ENCODE data around the gene SYT11. TPM values are rescaled to one million over a fixed set of nuclear protein-coding genes. Genes with fewer than 3 reads are reported as not detected.

Gene SYT11
- total RNA-seq, 1 donor from 2014 or later: 26.8 TPM

DNA sequence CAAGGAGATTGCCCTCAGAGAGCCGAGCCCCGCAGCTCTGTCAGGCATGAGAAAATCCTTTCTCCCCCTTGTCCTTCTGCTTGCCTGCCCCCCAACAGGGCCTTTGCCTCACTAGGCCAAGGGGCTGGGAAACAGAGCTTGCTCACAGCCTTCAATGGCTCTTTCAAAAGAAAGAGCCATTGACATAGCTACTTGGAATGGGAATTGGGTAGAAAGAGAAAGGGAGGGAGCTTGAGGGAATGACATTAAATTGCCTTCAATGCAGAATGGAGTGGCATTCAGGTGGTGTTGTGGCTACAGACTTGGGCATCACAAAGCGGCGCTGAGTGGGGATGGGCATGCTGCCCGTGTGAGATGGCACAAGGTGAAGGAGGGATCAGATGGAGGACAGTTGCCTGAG, 13.2 kb downstream of the SYT11 start:
- Mint-ChIP-seq H3K36me3 (ENCODE audit: low read depth) (peaks cover 14% of the 10 kb centered on the region), H3K4me3 (no peak overlapping the region), H3K27me3 (ENCODE audit: insufficient read depth) (no peaks in the 10 kb centered on the region), H3K4me1 (ENCODE audit: low read depth) (peaks cover 2% of the 10 kb centered on the region), H3K27ac (no peak overlapping the region), H3K9me3 (no peaks in the 10 kb centered on the region)
- no peak for DNase-seq (ENCODE audit: low spot score)
- intact Hi-C loops (cut with micrococcal nuclease): no loop called here

DNA sequence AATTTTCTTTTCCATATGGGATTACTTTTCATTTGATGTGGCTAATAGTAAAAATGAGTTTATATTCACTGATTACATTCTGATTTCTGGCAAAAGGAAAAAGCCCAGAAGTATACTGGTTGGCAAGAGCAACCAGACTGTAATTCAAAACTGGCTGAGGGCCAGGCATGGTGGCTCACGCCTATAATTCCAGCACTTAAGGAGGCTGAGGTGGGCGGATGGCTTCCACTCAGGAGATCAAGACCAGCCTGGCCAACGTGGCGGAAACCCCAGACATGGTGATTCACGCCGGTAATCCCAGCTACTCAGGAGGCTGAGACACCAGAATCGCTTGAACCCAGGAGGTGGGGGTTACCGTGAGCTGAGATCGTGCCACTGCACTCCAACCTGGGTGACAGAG, 14.5 kb downstream of the SYT11 start:
- H3K36me3 Mint-ChIP-seq (ENCODE audit: low read depth): peaks cover 11% of the 10 kb centered on the region
- H3K9me3 Mint-ChIP-seq: no peaks in the 10 kb centered on the region
- H3K27me3 Mint-ChIP-seq (ENCODE audit: insufficient read depth): no peaks in the 10 kb centered on the region
- intact Hi-C loops (cut with micrococcal nuclease): no loop called here
- H3K4me1 Mint-ChIP-seq (ENCODE audit: low read depth): no peaks in the 10 kb centered on the region
- H3K27ac Mint-ChIP-seq: no peak overlapping the region
- no peak for DNase-seq (ENCODE audit: low spot score)
- H3K4me3 Mint-ChIP-seq: no peak overlapping the region

DNA sequence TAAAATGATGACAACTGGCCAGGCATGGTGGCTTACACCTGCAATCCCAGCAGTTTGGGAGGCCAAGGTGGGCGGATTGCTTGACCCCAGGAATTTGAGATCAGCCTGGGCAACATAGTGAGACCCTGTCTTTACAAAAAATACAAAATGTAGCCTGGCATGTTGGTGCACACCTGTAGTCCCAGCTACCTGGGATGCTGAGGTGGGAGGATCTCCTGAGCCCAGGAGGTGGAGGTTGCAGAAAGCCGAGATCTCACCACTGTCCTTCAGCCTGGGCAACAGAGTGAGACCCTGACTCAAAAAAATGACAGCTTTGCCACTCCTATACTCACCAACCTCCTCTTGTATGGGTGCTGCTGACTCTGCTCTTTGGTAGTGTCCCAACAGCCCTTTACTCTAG, 18.6 kb downstream of the SYT11 start:
- H3K36me3 Mint-ChIP-seq (ENCODE audit: low read depth): peaks cover 15% of the 10 kb centered on the region

DNA sequence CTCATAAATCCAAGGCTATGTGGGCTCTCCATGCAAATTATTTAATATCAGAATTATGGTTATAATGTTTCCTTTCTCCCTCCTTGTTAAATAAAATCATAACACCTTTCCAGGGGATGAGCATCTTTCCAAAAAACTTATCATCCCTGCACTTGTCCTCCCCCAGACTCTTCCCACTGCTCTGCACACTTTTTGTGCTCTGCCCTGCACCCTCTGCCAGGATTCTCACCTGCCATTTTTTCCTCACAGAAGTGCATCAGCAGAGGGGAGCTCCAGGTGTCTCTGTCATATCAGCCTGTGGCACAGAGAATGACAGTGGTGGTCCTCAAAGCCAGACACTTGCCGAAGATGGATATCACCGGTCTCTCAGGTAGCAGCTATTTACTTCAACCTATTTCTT, 20.9 kb downstream of the SYT11 start:
- no peak for DNase-seq (ENCODE audit: low spot score)
- H3K27me3 Mint-ChIP-seq (ENCODE audit: insufficient read depth): no peaks in the 10 kb centered on the region
- intact Hi-C loops (cut with micrococcal nuclease): no loop called here
- no peak overlapping the region for H3K4me3 Mint-ChIP-seq
- no peaks in the 10 kb centered on the region for H3K4me1 Mint-ChIP-seq (ENCODE audit: low read depth)
- peaks cover 17% of the 10 kb centered on the region for H3K36me3 Mint-ChIP-seq (ENCODE audit: low read depth)
- no peaks in the 10 kb centered on the region for H3K9me3 Mint-ChIP-seq
- H3K27ac Mint-ChIP-seq: no peak overlapping the region

More for the DNA sequence above, 18.6 kb downstream of the SYT11 start:
- Mint-ChIP-seq H3K4me1 (ENCODE audit: low read depth) (no peaks in the 10 kb centered on the region), H3K4me3 (no peak overlapping the region), H3K9me3 (no peaks in the 10 kb centered on the region), H3K27ac (no peak overlapping the region), H3K27me3 (ENCODE audit: insufficient read depth) (no peaks in the 10 kb centered on the region)
- intact Hi-C loops (cut with micrococcal nuclease): no loop called here
- no peak for DNase-seq (ENCODE audit: low spot score)

DNA sequence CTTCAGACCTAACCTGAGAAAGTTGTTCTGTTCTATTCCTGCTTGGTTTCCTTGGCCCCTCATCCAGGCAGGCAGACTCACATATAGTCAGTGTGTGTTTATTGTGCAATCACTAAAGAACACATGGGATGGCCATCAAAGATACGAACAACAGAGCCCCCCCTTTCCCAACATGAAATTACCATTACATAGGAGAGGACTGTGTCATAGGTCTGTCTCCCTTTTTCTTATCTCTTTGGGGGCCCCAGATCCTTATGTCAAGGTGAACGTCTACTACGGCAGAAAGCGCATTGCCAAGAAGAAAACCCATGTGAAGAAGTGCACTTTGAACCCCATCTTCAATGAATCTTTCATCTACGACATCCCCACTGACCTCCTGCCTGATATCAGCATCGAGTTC, 21.6 kb downstream of the SYT11 start:
- no peak overlapping the region for H3K4me3 Mint-ChIP-seq
- intact Hi-C loops (cut with micrococcal nuclease): no loop called here
- no peaks in the 10 kb centered on the region for H3K4me1 Mint-ChIP-seq (ENCODE audit: low read depth)
- no peaks in the 10 kb centered on the region for H3K9me3 Mint-ChIP-seq
- H3K27me3 Mint-ChIP-seq (ENCODE audit: insufficient read depth): no peaks in the 10 kb centered on the region
- no peak overlapping the region for H3K27ac Mint-ChIP-seq
- H3K36me3 Mint-ChIP-seq (ENCODE audit: low read depth): peaks cover 17% of the 10 kb centered on the region
- no peak for DNase-seq (ENCODE audit: low spot score)

DNA sequence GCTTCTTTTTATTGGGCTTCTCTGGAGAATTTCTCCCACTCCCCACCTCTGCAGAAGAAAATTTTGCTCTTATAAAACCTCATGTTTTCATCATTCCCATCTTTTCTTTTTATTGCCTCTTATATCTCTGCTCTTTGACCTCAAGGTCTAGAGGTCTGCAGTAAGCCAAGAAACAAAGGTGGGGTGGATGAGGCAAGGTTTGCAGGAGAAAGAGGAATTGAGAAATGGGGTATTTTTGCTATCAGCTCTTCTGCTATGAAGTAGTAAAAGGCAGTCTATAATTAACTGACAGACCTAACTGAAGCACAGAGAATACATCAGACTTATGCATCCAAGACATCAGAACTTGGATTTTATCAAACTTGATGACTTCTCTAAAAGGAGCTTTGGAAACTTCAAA, 22.9 kb downstream of the SYT11 start:
- intact Hi-C loops (cut with micrococcal nuclease): no loop called here
- Mint-ChIP-seq H3K4me3 (no peak overlapping the region), H3K36me3 (ENCODE audit: low read depth) (peaks cover 17% of the 10 kb centered on the region), H3K27me3 (ENCODE audit: insufficient read depth) (no peaks in the 10 kb centered on the region), H3K4me1 (ENCODE audit: low read depth) (no peaks in the 10 kb centered on the region), H3K9me3 (no peaks in the 10 kb centered on the region), H3K27ac (no peak overlapping the region)
- no peak for DNase-seq (ENCODE audit: low spot score)

DNA sequence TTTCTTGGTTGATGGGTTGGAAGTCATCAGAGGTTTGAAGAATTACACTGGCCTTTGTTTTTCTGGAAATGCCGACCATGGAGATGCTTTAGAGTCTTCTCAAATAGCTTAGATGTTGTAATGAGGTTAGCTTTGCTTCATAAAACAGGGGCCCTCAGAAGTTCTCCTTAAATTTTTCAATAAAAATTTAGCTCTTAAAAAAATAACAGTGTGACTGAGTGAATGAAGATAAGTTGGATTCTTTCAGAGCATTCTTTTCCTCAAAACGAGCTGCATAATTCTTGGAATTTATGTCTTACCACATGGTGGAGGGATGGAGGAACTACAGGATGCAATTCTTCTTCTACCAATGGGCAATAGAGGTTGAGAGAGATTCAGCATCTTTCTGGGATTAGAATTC, 23.4 kb downstream of the SYT11 start:
- H3K27ac Mint-ChIP-seq: no peak overlapping the region
- DNase-seq (ENCODE audit: low spot score): no peak
- intact Hi-C loops (cut with micrococcal nuclease): no loop called here
- H3K4me3 Mint-ChIP-seq: no peak overlapping the region
- peaks cover 17% of the 10 kb centered on the region for H3K36me3 Mint-ChIP-seq (ENCODE audit: low read depth)
- H3K27me3 Mint-ChIP-seq (ENCODE audit: insufficient read depth): no peaks in the 10 kb centered on the region
- H3K9me3 Mint-ChIP-seq: no peaks in the 10 kb centered on the region
- no peaks in the 10 kb centered on the region for H3K4me1 Mint-ChIP-seq (ENCODE audit: low read depth)

DNA sequence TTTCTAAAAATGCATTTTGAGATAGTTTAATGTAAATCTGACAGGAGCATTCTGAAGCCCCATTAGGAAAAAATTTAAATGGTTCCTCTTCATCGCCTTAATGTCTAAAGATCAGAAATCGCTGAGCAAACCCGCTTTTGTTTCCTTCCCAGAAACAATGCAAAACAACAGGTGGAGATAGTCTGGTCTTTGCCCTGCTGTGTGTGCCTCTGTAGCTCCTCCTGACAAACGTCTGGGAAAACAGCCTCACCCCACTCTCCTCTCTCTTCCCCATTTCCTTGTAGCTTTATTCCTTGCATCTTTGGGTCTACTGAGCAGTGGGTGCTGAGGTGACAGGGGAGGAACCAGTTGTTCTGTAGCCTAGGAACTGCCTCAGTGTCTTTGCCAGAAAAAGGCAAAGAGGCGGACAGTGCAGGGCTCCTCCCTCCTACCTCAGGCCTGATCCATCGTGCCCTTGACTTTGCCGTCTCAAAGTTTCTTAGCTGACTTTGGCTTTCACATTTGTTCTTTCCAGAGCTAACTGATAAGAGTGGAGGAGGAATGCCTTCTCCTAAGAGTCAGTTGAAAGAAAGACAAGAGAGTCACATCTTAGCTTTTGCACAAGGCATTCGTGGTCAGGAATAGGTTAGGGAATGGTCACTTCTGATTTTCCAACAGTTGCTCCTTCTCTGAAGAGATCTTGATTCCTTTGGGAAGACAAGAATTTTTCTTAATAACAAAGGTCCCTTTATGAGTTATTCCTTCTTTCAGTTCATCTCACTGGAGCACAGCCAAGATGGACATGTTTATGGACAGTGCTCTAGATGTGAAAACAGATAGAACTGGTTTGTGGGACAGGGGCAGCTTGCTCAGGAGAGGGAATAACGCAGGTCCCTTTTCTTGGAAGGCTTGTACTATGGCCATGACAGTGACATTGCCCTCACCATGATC, 24.9 kb downstream of the SYT11 start:
- no peaks in the 10 kb centered on the region for H3K27me3 Mint-ChIP-seq (ENCODE audit: insufficient read depth)
- no peak for DNase-seq (ENCODE audit: low spot score)
- no peak overlapping the region for H3K27ac Mint-ChIP-seq
- no peak overlapping the region for H3K4me3 Mint-ChIP-seq
- intact Hi-C loops (cut with micrococcal nuclease): no loop called here
- no peaks in the 10 kb centered on the region for H3K4me1 Mint-ChIP-seq (ENCODE audit: low read depth)
- peaks cover 17% of the 10 kb centered on the region for H3K36me3 Mint-ChIP-seq (ENCODE audit: low read depth)
- H3K9me3 Mint-ChIP-seq: no peaks in the 10 kb centered on the region

DNA sequence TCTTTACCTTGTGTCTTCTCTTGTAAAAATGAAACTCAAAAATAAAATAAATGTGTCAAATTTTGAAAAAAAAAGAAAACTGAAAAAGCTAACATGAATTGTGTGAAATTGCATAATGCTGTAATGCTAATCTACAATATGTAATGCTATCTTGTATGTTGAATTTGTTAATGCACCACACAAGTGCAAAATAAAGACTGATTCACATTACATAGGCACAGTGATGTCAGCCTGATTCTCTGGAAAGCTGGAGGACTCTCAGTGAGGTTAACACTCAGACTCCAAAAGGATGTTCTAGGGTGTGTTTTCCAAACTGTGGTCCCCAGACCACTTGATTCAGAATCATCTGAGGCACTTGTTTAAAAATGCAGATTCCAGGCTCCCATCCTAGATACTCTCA, 25.6 kb downstream of the SYT11 start:
- Mint-ChIP-seq H3K4me3 (no peak overlapping the region), H3K27me3 (ENCODE audit: insufficient read depth) (no peaks in the 10 kb centered on the region), H3K36me3 (ENCODE audit: low read depth) (peaks cover 13% of the 10 kb centered on the region), H3K4me1 (ENCODE audit: low read depth) (no peaks in the 10 kb centered on the region), H3K9me3 (no peaks in the 10 kb centered on the region), H3K27ac (no peak overlapping the region)
- intact Hi-C loops (cut with micrococcal nuclease): no loop called here
- no peak for DNase-seq (ENCODE audit: low spot score)

DNA sequence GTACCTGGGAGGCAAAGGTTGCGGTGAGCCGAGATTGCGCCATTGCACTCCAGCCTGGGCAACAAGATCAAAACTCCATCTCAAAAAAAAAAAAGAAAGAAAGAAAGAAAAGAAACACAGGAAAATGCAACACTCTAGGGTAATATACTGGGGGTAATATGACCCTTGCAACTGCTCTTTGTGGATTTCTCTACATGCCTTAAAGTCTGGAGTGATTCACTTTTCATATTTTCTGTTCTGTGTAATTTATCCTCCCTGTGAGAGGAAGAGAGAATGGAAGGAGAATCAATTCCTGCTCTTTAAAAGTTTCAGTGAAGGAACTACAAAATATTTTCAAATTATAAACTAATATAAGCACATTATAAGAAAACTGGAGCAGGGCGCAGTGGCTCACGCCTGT, 29.1 kb downstream of the SYT11 start:
- Mint-ChIP-seq H3K27me3 (ENCODE audit: insufficient read depth) (no peaks in the 10 kb centered on the region), H3K36me3 (ENCODE audit: low read depth) (peaks cover 2% of the 10 kb centered on the region), H3K9me3 (no peaks in the 10 kb centered on the region), H3K4me3 (no peak overlapping the region), H3K4me1 (ENCODE audit: low read depth) (peaks cover 9% of the 10 kb centered on the region), H3K27ac (no peak overlapping the region)
- DNase-seq (ENCODE audit: low spot score): no peak
- intact Hi-C loops (cut with micrococcal nuclease): no loop called here

DNA sequence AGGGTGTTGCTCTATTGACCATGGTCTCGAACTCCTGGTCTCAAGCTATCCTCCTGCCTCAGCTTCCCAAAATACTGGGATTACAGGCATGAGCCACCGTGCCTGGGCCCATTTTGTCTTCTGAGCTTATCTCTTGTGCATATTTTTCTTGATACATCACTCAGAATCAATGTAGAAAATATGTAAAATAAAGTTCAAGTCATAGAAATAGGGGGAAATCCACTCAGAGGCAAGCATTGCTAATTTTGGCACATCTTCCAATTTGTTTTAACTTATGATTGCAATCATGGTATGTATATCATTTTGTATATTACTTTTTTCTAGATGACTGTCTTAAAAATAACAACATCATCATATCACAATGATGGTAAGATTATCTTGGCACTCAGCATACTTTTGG, 30.2 kb downstream of the SYT11 start:
- Mint-ChIP-seq H3K4me1 (ENCODE audit: low read depth) (peaks cover 12% of the 10 kb centered on the region), H3K4me3 (no peak overlapping the region), H3K27me3 (ENCODE audit: insufficient read depth) (no peaks in the 10 kb centered on the region), H3K36me3 (ENCODE audit: low read depth) (no peaks in the 10 kb centered on the region), H3K27ac (no peak overlapping the region), H3K9me3 (no peaks in the 10 kb centered on the region)
- intact Hi-C loops (cut with micrococcal nuclease): no loop called here
- no peak for DNase-seq (ENCODE audit: low spot score)

DNA sequence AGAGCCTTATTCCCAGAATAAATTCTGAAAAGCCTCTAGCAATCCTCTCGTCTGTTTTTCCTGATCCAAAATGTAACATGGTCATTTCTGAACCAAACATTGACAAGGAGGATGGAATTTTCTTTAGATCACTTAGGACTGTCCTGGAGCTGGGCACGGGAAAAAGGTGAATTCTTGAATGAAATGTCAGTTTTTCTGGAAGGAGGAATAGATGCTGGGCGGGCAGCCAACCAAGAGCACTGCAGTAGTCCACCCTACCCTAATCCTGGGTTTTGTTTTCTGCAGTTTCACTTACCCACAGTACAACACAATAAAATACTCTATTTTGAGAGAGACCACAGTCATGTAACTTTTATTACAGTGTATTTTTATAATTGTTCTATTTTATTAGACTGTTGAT, 30.9 kb downstream of the SYT11 start:
- Mint-ChIP-seq H3K9me3 (no peaks in the 10 kb centered on the region), H3K4me3 (no peak overlapping the region), H3K27me3 (ENCODE audit: insufficient read depth) (no peaks in the 10 kb centered on the region), H3K4me1 (ENCODE audit: low read depth) (peaks cover 12% of the 10 kb centered on the region), H3K27ac (no peak overlapping the region), H3K36me3 (ENCODE audit: low read depth) (no peaks in the 10 kb centered on the region)
- intact Hi-C loops (cut with micrococcal nuclease): no loop called here
- no peak for DNase-seq (ENCODE audit: low spot score)

DNA sequence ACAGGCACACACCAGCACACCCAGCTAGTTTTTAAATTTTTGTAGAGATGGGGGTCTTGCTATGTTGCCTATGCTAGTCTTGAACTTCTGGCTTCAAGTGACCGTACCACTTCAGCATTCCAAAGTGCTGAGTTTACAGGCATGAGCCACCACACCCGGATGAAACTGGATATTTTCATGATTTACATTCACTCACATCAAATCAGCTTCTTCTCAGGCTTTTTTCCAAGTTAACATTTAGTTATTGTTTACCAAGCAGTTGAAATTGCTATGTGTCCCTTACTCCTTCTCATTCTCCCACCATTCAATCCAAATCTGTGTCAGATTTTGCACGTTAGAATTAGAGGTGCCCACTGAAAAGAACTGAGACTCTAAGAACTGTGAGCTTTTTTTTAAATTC, 33.4 kb downstream of the SYT11 start:
- H3K4me3 Mint-ChIP-seq: no peak overlapping the region

More for the DNA sequence above, 33.4 kb downstream of the SYT11 start:
- DNase-seq (ENCODE audit: low spot score): no peak
- Mint-ChIP-seq H3K36me3 (ENCODE audit: low read depth) (peaks cover 5% of the 10 kb centered on the region), H3K4me1 (ENCODE audit: low read depth) (peaks cover 16% of the 10 kb centered on the region), H3K27ac (peak overlapping the region; percentile 50), H3K27me3 (ENCODE audit: insufficient read depth) (no peaks in the 10 kb centered on the region), H3K9me3 (no peaks in the 10 kb centered on the region)
- intact Hi-C loops (cut with micrococcal nuclease): loop anchor here (1.0 kb wide), 1 partner anchor 35 kb away; the partner anchor contains the start of gene GON4L
